HepG2 (cell line): ENCODE data around the gene CES3. TPM values are rescaled to one million over a fixed set of nuclear protein-coding genes. Genes with fewer than 3 reads are reported as not detected.
A peak's percentile ranks its signal among the peaks of the same experiment; 100 is the strongest.

Experiments used
- CHD4 ChIP-seq: fragments of 200-600 bp; sonication (generic); IDR thresholded peaks from 2 replicates; pipeline ENCODE4 v1.7.0; 2017; ENCODE audit warnings: mild to moderate bottlenecking, low read length, borderline replicate concordance
- IKZF4 ChIP-seq: sonication (generic); formaldehyde crosslinking; IDR thresholded peaks from 2 replicates; pipeline ENCODE4 v1.5.1; 2020; ENCODE audit warnings: borderline replicate concordance, mild to moderate bottlenecking, low read depth, missing genetic modification reagents; ENCODE audit errors: not compliant biosample characterization
- MEIS2 ChIP-seq: sonication (generic); formaldehyde crosslinking; IDR thresholded peaks from 2 replicates; pipeline ENCODE4 v1.9.0; 2021; ENCODE audit warnings: mild to moderate bottlenecking, missing genetic modification reagents
- ZNF282 ChIP-seq: fragments of 450-650 bp; IDR thresholded peaks from 2 replicates; pipeline ENCODE4 v1.6.1; 2018; ENCODE audit not compliant: partially characterized antibody
- ZNF546 ChIP-seq: sonication (generic); formaldehyde crosslinking; conservative IDR thresholded peaks from 2 replicates; pipeline ENCODE4 v1.8.1; 2023; ENCODE audit warnings: mild to moderate bottlenecking, missing genetic modification reagents
- ZNF607 ChIP-seq: sonication (generic); formaldehyde crosslinking; IDR thresholded peaks from 2 replicates; pipeline ENCODE4 v1.5.1; 2020; ENCODE audit warnings: missing genetic modification reagents, mild to moderate bottlenecking, borderline replicate concordance
- ZNF761 ChIP-seq: sonication (generic); formaldehyde crosslinking; conservative IDR thresholded peaks from 2 replicates; pipeline ENCODE4 v1.4.0; 2020; ENCODE audit warnings: mild to moderate bottlenecking, missing genetic modification reagents
- ZNF788 ChIP-seq: sonication (generic); formaldehyde crosslinking; IDR thresholded peaks from 2 replicates; pipeline ENCODE4 v1.5.0; 2020; ENCODE audit warnings: mild to moderate bottlenecking, missing genetic modification reagents, borderline replicate concordance
- polyA plus RNA-seq, 8 experiments: library from polyadenylated mRNA; depleted of rRNA in 3 of 8; stranded (reverse) in 7 of 8; unstranded in 1 of 8; fragments of >200 nt; fragmentation: Illumina TruSeq in 4 of 8; extraction: Trizol in 4 of 8; gene quantifications; 2 replicates each; pipeline versions ENCODE4 v1.2.1 to v1.2.3, GENCODE V29; 2011 to 2016; ENCODE audit warnings: low read depth in 4 of 8, missing spikeins in 1 of 8, mixed read lengths in 1 of 8; ENCODE audit not compliant: insufficient read depth in 1 of 8
- total RNA-seq, 5 experiments: library from RNA; depleted of rRNA; stranded (reverse); fragments of >200 nt; fragmentation: Illumina TruSeq; extraction: Trizol; gene quantifications; 2 replicates each; pipeline ENCODE4 v1.2.3, GENCODE V29; 2016; ENCODE audit warnings: low read depth in 1 of 5
- TF ChIP-seq, protein P1 (sequence below): sonication (generic); formaldehyde crosslinking; IDR thresholded peaks from 2 replicates; pipeline ENCODE4 v1.5.0; 2020; ENCODE audit warnings: missing genetic modification reagents
- TF ChIP-seq, protein P2 (sequence below): IDR thresholded peaks from 2 replicates; pipeline ENCODE4 v1.6.1; 2012; ENCODE audit warnings: low read depth, low read length, improper control_type of control experiment
- TF ChIP-seq, protein P3 (sequence below): sonication (generic); formaldehyde crosslinking; IDR thresholded peaks from 2 replicates; pipeline ENCODE4 v1.4.0; 2020; ENCODE audit warnings: missing genetic modification reagents
- TF ChIP-seq, protein P4 (sequence below): sonication (generic); formaldehyde crosslinking; IDR thresholded peaks from 2 replicates; pipeline ENCODE4 v1.5.0; 2020; ENCODE audit warnings: mild to moderate bottlenecking, missing genetic modification reagents, borderline replicate concordance
- TF ChIP-seq, protein P5 (sequence below): sonication (generic); formaldehyde crosslinking; IDR thresholded peaks from 2 replicates; pipeline ENCODE4 v1.4.0; 2020; ENCODE audit warnings: missing genetic modification reagents, borderline replicate concordance
- TF ChIP-seq, protein P6 (sequence below): sonication (generic); formaldehyde crosslinking; IDR thresholded peaks from 2 replicates; pipeline ENCODE4 v1.5.0; 2020; ENCODE audit warnings: mild to moderate bottlenecking, missing genetic modification reagents

CES3 gene
- total and polyA plus RNA-seq, 2 of the 13 experiments (the other 11 are each of a cell fraction or from before 2014, with no cell fraction given) = 6.6 to 17.4 TPM

DNA sequence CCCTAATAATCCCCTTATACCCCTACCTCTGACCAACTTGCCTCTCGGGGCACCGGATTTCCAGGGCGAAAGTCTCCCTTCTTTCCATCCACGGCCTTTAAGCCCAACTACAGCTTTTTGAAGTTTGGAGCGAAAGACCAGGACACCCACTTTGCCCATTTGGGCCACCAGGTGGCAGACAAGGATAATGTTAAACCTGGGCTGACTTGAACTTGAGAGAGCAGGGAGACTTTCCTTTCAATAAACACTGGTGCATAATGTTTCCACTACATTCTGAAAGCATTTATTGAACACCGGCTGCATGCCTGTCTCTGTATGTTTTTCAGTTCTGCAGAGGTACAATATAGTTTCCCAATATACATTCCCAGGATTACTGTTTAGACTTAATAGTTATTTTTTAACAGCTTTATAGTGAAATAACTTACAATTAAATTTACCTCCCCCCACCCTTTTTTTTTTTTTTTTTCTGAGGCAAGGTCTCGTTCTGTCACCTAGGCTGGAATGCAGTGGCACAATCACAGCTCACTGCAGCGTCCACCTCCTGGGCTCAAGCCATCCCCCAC, 6.9 kb upstream of the CES3 start (continued):
- TF ChIP-seq, protein P1, sequence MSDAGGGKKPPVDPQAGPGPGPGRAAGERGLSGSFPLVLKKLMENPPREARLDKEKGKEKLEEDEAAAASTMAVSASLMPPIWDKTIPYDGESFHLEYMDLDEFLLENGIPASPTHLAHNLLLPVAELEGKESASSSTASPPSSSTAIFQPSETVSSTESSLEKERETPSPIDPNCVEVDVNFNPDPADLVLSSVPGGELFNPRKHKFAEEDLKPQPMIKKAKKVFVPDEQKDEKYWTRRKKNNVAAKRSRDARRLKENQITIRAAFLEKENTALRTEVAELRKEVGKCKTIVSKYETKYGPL (CRISPR knock-in tag) = no peak
- TF ChIP-seq ZNF761 (CRISPR knock-in tag) (no peak), ZNF546 (no peak), ZNF607 (CRISPR knock-in tag) (0 out of 2 replicates have a peak, but pooled peaks have one; percentile 54), ZNF788 (CRISPR knock-in tag) (no peak), MEIS2 (no peak), IKZF4 (CRISPR knock-in tag) (no peak), CHD4 (no peak), ZNF282 (no peak)
- TF ChIP-seq, protein P2, sequence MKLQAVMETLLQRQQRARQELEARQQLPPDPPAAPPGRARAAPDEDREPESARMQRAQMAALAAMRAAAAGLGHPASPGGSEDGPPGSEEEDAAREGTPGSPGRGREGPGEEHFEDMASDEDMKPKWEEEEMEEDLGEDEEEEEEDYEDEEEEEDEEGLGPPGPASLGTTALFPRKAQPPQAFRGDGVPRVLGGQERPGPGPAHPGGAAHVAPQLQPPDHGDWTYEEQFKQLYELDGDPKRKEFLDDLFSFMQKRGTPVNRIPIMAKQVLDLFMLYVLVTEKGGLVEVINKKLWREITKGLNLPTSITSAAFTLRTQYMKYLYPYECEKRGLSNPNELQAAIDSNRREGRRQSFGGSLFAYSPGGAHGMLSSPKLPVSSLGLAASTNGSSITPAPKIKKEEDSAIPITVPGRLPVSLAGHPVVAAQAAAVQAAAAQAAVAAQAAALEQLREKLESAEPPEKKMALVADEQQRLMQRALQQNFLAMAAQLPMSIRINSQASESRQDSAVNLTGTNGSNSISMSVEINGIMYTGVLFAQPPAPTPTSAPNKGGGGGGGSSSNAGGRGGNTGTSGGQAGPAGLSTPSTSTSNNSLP = 0 out of 2 replicates have a peak, but pooled peaks have one; percentile 13
- TF ChIP-seq, protein P3, sequence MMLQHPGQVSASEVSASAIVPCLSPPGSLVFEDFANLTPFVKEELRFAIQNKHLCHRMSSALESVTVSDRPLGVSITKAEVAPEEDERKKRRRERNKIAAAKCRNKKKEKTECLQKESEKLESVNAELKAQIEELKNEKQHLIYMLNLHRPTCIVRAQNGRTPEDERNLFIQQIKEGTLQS (CRISPR knock-in tag) = no peak
- TF ChIP-seq, protein P4, sequence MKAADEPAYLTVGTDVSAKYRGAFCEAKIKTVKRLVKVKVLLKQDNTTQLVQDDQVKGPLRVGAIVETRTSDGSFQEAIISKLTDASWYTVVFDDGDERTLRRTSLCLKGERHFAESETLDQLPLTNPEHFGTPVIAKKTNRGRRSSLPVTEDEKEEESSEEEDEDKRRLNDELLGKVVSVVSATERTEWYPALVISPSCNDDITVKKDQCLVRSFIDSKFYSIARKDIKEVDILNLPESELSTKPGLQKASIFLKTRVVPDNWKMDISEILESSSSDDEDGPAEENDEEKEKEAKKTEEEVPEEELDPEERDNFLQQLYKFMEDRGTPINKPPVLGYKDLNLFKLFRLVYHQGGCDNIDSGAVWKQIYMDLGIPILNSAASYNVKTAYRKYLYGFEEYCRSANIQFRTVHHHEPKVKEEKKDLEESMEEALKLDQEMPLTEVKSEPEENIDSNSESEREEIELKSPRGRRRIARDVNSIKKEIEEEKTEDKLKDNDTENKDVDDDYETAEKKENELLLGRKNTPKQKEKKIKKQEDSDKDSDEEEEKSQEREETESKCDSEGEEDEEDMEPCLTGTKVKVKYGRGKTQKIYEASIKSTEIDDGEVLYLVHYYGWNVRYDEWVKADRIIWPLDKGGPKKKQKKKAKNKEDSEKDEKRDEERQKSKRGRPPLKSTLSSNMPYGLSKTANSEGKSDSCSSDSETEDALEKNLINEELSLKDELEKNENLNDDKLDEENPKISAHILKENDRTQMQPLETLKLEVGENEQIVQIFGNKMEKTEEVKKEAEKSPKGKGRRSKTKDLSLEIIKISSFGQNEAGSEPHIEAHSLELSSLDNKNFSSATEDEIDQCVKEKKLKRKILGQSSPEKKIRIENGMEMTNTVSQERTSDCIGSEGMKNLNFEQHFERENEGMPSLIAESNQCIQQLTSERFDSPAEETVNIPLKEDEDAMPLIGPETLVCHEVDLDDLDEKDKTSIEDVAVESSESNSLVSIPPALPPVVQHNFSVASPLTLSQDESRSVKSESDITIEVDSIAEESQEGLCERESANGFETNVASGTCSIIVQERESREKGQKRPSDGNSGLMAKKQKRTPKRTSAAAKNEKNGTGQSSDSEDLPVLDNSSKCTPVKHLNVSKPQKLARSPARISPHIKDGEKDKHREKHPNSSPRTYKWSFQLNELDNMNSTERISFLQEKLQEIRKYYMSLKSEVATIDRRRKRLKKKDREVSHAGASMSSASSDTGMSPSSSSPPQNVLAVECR (CRISPR knock-in tag) = no peak; the same call in 1 of the 2 replicates
- TF ChIP-seq, protein P5, sequence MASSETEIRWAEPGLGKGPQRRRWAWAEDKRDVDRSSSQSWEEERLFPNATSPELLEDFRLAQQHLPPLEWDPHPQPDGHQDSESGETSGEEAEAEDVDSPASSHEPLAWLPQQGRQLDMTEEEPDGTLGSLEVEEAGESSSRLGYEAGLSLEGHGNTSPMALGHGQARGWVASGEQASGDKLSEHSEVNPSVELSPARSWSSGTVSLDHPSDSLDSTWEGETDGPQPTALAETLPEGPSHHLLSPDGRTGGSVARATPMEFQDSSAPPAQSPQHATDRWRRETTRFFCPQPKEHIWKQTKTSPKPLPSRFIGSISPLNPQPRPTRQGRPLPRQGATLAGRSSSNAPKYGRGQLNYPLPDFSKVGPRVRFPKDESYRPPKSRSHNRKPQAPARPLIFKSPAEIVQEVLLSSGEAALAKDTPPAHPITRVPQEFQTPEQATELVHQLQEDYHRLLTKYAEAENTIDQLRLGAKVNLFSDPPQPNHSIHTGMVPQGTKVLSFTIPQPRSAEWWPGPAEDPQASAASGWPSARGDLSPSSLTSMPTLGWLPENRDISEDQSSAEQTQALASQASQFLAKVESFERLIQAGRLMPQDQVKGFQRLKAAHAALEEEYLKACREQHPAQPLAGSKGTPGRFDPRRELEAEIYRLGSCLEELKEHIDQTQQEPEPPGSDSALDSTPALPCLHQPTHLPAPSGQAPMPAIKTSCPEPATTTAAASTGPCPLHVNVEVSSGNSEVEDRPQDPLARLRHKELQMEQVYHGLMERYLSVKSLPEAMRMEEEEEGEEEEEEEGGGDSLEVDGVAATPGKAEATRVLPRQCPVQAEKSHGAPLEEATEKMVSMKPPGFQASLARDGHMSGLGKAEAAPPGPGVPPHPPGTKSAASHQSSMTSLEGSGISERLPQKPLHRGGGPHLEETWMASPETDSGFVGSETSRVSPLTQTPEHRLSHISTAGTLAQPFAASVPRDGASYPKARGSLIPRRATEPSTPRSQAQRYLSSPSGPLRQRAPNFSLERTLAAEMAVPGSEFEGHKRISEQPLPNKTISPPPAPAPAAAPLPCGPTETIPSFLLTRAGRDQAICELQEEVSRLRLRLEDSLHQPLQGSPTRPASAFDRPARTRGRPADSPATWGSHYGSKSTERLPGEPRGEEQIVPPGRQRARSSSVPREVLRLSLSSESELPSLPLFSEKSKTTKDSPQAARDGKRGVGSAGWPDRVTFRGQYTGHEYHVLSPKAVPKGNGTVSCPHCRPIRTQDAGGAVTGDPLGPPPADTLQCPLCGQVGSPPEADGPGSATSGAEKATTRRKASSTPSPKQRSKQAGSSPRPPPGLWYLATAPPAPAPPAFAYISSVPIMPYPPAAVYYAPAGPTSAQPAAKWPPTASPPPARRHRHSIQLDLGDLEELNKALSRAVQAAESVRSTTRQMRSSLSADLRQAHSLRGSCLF = no peak
- TF ChIP-seq, protein P6, sequence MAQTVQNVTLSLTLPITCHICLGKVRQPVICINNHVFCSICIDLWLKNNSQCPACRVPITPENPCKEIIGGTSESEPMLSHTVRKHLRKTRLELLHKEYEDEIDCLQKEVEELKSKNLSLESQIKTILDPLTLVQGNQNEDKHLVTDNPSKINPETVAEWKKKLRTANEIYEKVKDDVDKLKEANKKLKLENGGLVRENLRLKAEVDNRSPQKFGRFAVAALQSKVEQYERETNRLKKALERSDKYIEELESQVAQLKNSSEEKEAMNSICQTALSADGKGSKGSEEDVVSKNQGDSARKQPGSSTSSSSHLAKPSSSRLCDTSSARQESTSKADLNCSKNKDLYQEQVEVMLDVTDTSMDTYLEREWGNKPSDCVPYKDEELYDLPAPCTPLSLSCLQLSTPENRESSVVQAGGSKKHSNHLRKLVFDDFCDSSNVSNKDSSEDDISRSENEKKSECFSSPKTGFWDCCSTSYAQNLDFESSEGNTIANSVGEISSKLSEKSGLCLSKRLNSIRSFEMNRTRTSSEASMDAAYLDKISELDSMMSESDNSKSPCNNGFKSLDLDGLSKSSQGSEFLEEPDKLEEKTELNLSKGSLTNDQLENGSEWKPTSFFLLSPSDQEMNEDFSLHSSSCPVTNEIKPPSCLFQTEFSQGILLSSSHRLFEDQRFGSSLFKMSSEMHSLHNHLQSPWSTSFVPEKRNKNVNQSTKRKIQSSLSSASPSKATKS (CRISPR knock-in tag) = no peak
